Activated naive CD8-positive, alpha-beta T cell treated with anti-CD3 and anti-CD28 coated beads, Interleukin-2, amount 50 U/mL, for 24 hours (primary cell): ENCODE results near the gene APEH.

Experiments
- ATAC-seq: fragments of 150-1000 bp; cut with Tn5 transposase; one replicate; pipeline ENCODE4 v1.10.0; 2021
- DNase-seq: peaks from one replicate; pipeline ENCODE4 v3.0.0; 2021
- H3K27ac Mint-ChIP-seq: one replicate; pipeline ENCODE4 v1.8.0; 2021; ENCODE audit warnings: mild to moderate bottlenecking, mixed read lengths
- H3K27me3 Mint-ChIP-seq: one replicate; pipeline ENCODE4 v1.8.0; 2021; ENCODE audit warnings: mixed read lengths
- H3K36me3 Mint-ChIP-seq: one replicate; pipeline ENCODE4 v1.8.0; 2021; ENCODE audit warnings: low read depth, mixed read lengths
- H3K4me1 Mint-ChIP-seq: one replicate; pipeline ENCODE4 v1.8.0; 2021; ENCODE audit warnings: mixed read lengths
- H3K4me3 Mint-ChIP-seq: one replicate; pipeline ENCODE4 v1.8.0; 2021; ENCODE audit warnings: mild to moderate bottlenecking, moderate library complexity, mixed read lengths
- H3K9me3 Mint-ChIP-seq: one replicate; pipeline ENCODE4 v1.8.0; 2021; ENCODE audit warnings: mixed read lengths

APEH gene

DNA sequence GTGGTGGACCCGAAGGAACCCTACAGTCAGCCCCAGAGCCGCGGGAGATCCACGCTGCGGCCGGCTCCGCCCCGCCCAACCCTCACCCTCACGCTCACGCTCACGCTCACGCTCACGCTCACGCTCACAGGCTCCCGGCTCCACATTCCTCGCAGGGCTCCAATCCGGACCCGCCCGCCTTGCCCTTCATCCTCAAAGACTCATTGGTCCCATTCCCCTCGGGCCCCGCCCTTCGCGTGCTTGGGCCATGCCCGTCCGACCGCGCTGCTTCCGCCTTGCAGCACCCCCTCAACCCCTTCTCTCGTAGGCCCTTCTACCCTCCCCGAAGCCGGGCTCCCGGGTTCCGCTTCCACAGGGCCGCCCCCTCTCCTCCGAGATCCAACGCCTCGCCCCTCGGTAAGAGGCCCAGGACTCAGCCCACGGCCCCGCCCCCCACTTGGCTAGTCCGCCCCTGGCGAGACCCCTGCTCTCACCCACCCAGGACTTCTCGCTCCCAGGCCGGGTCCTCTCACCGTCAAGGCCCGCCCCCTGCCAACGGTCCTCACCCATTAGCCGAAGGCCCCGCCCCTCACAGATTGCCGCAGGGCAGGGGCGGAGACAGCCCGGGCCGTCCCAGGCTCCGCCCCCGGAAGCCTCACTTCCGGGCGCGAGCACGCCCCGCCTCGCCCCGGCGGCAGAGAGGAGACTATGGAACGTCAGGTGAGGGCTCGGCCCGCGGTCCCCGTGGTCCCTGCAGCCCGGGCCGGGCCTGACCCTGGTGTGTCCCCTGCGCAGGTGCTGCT is at the start of gene APEH:
TSS of gene APEH (plus strand) at position 637 of the 782 bp plus-strand sequence. CDS start at position 688, 51 bp downstream.
- Mint-ChIP-seq H3K4me3 (peak within 1 kb of the TSS; percentile 91), H3K27me3 (no peaks in the 10 kb centered on the region), H3K27ac (peak within 1 kb of the TSS; percentile 94), H3K36me3 (peaks cover 20% of the 10 kb centered on the region), H3K4me1 (peaks cover 35% of the 10 kb centered on the region), H3K9me3 (no peaks in the 10 kb centered on the region)
- DNase-seq (peak; percentile 98), ATAC-seq (peak; percentile 91)

DNA sequence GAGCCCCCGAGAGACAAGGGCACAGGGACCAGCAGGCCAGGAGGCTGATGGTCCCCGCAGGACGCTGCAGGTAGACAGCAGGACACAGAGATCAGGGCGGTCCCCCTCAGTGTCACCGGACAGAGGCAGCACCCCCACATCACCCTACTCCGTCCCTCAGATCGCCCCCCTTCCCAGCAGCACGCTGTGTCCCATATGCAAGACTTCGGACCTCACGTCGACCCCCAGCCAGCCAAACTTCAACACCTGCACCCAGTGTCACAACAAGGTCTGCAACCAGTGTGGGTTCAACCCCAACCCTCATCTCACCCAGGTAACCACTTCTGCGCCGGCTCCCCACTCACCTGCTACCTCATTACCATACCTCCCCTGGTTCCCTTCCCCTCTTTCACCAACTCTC is 49.1 kb upstream of the APEH start:
- Mint-ChIP-seq H3K4me3 (no peak overlapping the region), H3K9me3 (no peaks in the 10 kb centered on the region), H3K36me3 (no peaks in the 10 kb centered on the region), H3K27ac (no peak overlapping the region), H3K27me3 (peaks cover 1% of the 10 kb centered on the region), H3K4me1 (peaks cover 9% of the 10 kb centered on the region)
- DNase-seq (no peak), ATAC-seq (no peak)

DNA sequence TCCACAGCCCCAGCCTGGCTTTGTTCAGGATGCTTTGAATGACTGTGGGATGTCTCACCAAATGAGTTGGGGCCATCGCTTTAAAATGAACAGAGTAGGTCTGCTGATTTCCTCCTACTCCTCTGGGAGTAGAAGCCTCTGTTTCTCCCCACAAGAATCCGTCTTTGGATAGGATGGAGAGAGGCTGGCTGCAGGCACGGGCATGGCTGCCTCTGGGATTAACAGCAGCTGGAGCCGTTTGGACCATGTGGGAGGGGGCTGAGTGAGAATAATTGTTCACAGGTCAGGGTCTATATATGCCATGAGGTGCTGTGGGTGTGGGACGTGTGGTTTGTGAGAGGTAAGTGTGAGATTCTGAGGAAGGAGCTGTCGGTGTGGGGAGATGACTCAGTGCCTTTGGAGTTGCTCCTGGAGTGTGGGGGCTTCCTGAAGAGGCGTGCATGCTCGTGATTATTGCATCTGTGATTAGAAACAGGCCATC is 48.0 kb upstream of the APEH start:
- Mint-ChIP-seq H3K4me3 (no peak overlapping the region), H3K27me3 (peaks cover 4% of the 10 kb centered on the region), H3K27ac (peak overlapping the region; percentile 15), H3K36me3 (no peaks in the 10 kb centered on the region), H3K9me3 (no peaks in the 10 kb centered on the region), H3K4me1 (peaks cover 9% of the 10 kb centered on the region)
- DNase-seq (peak; percentile 10), ATAC-seq (peak; percentile 65)

DNA sequence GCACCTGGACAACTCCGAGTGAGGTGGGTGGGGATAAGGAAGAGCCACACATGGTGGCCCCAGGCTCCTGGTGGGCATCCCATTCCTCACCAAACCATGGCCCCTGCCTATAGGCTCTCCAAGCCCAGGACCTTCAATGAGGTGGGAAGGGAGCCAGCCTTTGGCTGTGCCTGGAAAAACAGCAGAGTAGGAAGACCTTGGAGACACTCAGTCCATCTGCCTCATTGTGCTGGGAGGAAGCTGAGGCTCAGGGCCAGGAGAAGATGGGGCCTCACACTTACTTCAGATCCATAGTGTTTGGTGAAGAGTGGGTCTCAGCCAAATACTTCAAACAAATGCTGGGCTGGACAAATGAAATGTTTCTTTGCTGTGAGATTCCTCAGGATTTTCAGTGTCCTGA is 47.4 kb upstream of the APEH start:
- peaks cover 9% of the 10 kb centered on the region for H3K4me1 Mint-ChIP-seq
- no peaks in the 10 kb centered on the region for H3K9me3 Mint-ChIP-seq
- no peaks in the 10 kb centered on the region for H3K36me3 Mint-ChIP-seq
- no peak overlapping the region for H3K27ac Mint-ChIP-seq
- DNase-seq (no peak), ATAC-seq (no peak)
- H3K4me3 Mint-ChIP-seq, result no peak overlapping the region
- peaks cover 3% of the 10 kb centered on the region for H3K27me3 Mint-ChIP-seq

DNA sequence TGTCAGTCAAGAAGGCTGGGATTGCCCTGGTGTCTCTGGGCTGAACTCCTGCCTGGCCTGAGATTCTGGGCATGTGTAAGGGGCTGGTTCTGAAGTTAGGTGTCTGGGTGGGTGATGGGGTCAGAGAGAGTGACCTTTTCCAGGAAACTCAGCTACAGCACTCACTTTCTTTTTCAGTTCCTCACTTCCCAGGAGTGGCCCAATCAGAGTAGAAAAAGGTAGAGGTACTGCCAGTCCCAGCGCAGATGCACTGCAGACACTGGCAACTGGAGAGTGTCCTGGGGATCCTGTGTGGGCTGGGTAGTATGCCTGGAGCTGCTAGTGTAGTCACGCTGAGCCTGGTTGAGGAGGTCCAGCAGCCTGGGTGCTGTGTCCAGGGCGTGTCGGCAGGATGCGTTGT is 46.5 kb upstream of the APEH start:
- no peak overlapping the region for H3K27ac Mint-ChIP-seq
- peaks cover 5% of the 10 kb centered on the region for H3K27me3 Mint-ChIP-seq
- no peak overlapping the region for H3K4me3 Mint-ChIP-seq
- peaks cover 9% of the 10 kb centered on the region for H3K4me1 Mint-ChIP-seq
- DNase-seq, result no peak
- H3K36me3 Mint-ChIP-seq, result no peaks in the 10 kb centered on the region
- no peak for ATAC-seq
- no peaks in the 10 kb centered on the region for H3K9me3 Mint-ChIP-seq

DNA sequence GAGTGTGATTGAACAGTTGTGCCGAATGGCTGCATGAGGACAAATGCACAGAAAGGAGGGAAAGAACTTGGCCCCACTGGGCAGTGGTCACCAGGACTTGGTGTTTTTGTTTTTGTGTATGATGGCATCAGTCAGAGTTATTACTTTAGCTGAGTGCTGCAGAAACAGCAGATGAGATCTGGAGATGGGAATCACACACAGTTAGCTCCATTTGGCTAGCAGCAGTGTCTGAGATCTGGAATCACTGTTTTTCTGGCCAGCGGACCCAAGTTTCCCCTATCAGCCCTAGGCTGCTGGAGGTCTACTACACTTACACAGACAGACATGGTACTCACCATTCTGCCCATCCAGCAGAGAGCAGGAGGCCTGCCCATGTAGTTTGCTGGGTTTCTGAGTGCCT is 45.9 kb upstream of the APEH start:
- H3K9me3 Mint-ChIP-seq, result no peaks in the 10 kb centered on the region
- H3K36me3 Mint-ChIP-seq, result no peaks in the 10 kb centered on the region
- peaks cover 9% of the 10 kb centered on the region for H3K4me1 Mint-ChIP-seq
- ATAC-seq (no peak), DNase-seq (no peak)
- H3K27me3 Mint-ChIP-seq, result peaks cover 5% of the 10 kb centered on the region
- no peak overlapping the region for H3K27ac Mint-ChIP-seq
- H3K4me3 Mint-ChIP-seq, result no peak overlapping the region

DNA sequence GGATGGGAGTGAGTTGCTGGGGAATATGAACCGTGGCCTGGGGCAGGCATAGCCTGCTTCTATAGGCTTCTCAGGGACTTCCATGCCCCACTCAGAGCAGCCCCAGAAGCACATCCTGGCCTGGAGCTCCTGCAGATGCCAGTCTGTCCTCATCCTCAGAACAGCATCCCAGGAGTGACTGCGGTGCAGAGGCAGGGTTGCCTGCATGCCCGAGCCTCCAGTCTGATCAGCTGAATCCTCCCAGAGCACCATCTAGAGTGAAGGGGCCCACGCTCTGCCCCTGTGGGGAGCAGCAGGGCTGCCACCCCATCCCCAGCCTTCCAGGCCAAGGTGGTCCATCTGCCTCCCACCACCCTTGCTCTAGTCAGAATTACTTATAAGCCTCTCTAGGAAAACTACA is 44.7 kb upstream of the APEH start:
- H3K4me3 Mint-ChIP-seq, result no peak overlapping the region
- ATAC-seq (no peak), DNase-seq (no peak)
- peaks cover 9% of the 10 kb centered on the region for H3K4me1 Mint-ChIP-seq
- peaks cover 5% of the 10 kb centered on the region for H3K27me3 Mint-ChIP-seq
- no peak overlapping the region for H3K27ac Mint-ChIP-seq
- no peaks in the 10 kb centered on the region for H3K36me3 Mint-ChIP-seq
- no peaks in the 10 kb centered on the region for H3K9me3 Mint-ChIP-seq

DNA sequence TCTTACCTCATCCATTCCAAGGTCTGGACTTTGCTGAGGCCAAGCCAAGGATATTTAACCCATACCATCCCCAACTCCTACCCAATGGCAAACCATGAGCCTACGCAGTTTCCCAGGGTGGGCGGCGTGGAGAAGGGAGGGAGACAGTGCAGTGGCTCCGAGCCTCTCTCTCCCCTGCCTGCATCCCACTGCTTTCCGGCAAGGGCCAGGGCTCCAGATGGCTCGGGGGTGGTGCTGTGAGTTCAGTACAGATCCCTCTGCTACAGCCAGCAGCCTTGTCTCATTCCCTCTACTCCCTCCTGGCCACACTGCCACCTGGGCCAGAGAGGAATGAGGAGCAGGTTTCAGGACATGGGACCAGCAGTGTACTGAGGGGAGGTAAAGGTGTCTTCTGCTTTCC is 44.3 kb upstream of the APEH start:
- DNase-seq, result no peak
- Mint-ChIP-seq H3K4me1 (peaks cover 9% of the 10 kb centered on the region), H3K36me3 (no peaks in the 10 kb centered on the region), H3K27me3 (peaks cover 5% of the 10 kb centered on the region), H3K27ac (no peak overlapping the region), H3K4me3 (no peak overlapping the region), H3K9me3 (no peaks in the 10 kb centered on the region)
- no peak for ATAC-seq

DNA sequence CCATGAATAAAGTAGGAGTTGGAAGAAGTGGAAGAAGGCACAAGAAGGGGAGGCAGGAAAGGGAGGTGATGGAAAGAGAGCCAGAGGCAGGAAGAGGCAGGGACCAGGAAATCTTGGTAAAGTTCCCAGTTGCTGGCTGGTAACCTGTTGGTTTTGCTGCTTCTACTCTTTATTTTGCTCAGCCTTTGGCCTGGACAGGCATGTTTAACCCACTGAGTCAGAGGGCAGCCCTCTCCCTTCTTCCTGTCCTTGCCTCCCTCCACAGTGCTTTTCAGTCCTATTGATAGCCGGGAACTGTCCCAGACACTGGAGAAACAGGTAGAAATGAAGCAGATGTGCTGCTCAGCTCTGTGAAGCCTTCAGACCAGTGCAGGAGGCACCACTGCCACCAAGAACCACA is 43.4 kb upstream of the APEH start:
- no peak for DNase-seq
- Mint-ChIP-seq H3K4me1 (peaks cover 9% of the 10 kb centered on the region), H3K36me3 (no peaks in the 10 kb centered on the region), H3K27ac (no peak overlapping the region), H3K4me3 (no peak overlapping the region), H3K9me3 (no peaks in the 10 kb centered on the region), H3K27me3 (peaks cover 5% of the 10 kb centered on the region)
- no peak for ATAC-seq

DNA sequence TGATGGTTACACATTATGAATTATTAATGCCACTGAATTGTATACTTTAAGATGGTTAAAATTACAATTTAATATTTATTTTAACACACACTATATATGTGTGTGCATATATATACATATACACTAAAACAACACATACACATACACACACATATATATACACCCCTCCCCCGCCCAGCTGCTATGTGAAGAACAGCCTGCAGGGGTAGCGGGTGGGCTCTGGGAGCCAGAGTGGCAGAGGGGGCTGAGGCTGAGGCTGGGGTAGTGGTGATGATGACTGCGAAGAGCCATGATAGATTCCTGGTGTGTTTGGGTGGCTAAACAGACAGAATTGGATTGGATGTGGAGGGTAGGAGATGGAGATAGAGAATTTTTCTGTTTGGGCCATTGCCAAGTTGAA is 39.4 kb upstream of the APEH start:
- DNase-seq, result no peak
- H3K9me3 Mint-ChIP-seq, result no peaks in the 10 kb centered on the region

DNA sequence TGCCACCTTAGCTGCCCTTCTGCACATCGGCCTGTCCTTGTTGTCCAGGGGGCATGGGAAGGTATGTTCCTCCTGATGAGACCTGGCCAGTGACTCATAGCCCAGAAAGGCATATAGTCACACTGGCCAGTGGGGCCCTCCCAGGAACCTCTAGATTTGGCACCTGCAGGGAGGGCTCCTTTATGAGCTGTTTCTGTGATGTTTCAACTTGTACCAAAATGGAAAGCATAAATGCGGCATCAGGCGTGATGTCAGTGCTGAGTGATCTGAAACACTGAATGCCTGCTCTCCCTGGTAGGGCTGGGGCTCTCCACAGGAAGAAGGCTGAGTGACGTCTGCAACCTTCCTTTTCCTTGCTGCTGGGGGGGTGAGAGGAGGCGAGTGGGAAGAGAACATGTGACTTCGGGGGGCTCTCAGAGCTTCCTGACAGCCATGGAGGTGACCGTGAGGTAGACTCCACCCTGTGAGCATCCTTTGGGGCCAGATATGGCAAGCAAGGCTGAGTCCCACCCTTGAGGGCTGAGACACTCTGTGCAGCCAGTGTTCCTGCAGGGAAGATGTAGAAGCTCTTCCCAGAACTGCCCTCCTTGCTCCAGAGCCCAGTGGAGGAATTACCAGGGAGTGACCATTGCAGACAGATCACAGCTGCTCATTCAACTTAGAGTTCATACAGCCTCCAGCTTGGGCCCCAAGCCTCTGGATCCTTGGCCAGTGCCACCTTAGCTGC is 37.1 kb upstream of the APEH start:
- ATAC-seq, result peak; percentile 31
- H3K4me3 Mint-ChIP-seq, result no peak overlapping the region
- no peaks in the 10 kb centered on the region for H3K4me1 Mint-ChIP-seq
- no peaks in the 10 kb centered on the region for H3K36me3 Mint-ChIP-seq
- H3K27me3 Mint-ChIP-seq, result peaks cover under 1% of the 10 kb centered on the region
- H3K27ac Mint-ChIP-seq, result no peak overlapping the region
- H3K9me3 Mint-ChIP-seq, result no peaks in the 10 kb centered on the region
- no peak for DNase-seq

More for the DNA sequence above, 39.4 kb upstream of the APEH start:
- no peak for ATAC-seq
- H3K27ac Mint-ChIP-seq, result no peak overlapping the region
- H3K27me3 Mint-ChIP-seq, result peaks cover 5% of the 10 kb centered on the region
- H3K4me3 Mint-ChIP-seq, result no peak overlapping the region
- no peaks in the 10 kb centered on the region for H3K36me3 Mint-ChIP-seq
- no peaks in the 10 kb centered on the region for H3K4me1 Mint-ChIP-seq

DNA sequence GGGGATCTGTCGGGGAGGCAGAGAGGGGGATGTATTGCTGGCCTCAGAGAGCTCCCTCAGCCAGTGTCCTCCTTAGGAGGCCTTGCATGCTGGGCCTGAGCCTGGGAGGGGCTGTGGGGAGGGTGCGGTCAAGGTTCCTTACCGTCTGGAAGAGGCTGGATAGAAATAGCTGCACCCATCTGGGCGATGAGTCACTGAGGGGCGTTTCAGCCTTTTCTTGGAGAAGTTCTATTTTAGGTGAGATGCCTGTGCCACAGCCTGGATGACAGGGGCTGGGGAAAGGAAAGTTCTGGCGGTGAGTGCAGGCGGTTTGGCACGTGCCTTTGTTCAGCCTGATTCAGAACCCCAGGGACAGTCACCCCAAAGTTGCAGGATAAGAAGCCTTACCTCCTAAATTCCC is 35.7 kb upstream of the APEH start:
- Mint-ChIP-seq H3K9me3 (no peaks in the 10 kb centered on the region), H3K27me3 (no peaks in the 10 kb centered on the region), H3K36me3 (no peaks in the 10 kb centered on the region), H3K4me1 (no peaks in the 10 kb centered on the region), H3K4me3 (no peak overlapping the region), H3K27ac (no peak overlapping the region)
- ATAC-seq (no peak), DNase-seq (no peak)

DNA sequence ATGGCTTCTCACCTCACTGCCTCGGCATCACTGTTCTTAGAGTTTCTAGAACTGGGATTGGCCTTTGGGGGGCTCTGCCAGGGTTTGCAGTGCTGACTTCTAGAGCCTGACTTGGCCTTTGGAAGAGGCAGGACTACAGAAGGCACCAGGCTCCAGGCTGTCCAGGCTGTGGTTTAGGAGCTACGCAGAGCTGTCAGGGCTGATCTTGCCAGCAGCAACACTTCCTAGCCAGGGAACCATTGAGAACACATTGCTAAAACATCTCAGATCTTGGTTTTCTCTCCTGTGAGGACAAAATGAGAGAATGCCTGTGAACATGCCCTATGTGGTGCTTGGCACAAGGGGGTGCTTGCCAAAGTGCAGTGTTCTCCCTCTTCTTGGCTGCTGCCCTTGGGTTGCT is 34.6 kb upstream of the APEH start:
- Mint-ChIP-seq H3K27me3 (no peaks in the 10 kb centered on the region), H3K9me3 (no peaks in the 10 kb centered on the region), H3K27ac (no peak overlapping the region), H3K4me1 (no peaks in the 10 kb centered on the region), H3K4me3 (no peak overlapping the region), H3K36me3 (no peaks in the 10 kb centered on the region)
- ATAC-seq (no peak), DNase-seq (no peak)

DNA sequence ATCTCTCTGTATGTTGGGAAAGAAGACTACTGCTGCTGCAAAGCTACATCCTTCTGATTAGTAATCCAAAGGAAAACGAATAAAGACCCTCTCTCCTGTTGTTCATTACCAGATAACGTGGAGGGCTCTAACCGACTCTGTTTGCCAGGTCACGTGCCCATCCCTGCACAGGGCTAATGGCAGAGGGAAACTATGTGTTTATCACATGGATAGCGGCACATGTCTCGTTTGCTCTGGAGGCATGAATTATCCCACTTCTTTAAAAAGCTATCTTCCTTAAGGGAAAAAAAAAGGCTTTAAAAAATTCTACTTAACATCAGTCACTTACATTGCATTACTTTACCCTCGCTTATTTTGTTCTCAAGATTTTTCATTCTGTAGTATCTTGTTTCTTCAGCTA is 32.9 kb upstream of the APEH start:
- ATAC-seq, result no peak
- Mint-ChIP-seq H3K4me1 (no peaks in the 10 kb centered on the region), H3K9me3 (no peaks in the 10 kb centered on the region), H3K27ac (no peak overlapping the region), H3K4me3 (no peak overlapping the region), H3K36me3 (no peaks in the 10 kb centered on the region), H3K27me3 (no peaks in the 10 kb centered on the region)
- DNase-seq, result no peak
